HCT116 (cell line): Measurements from ENCODE around the gene WDR33. TPM values are rescaled to one million over a fixed set of nuclear protein-coding genes. Genes with fewer than 3 reads are reported as not detected.

Experiments
- ATAC-seq: fragments of 200-7000 bp; cut with Tn5 transposase; 2 replicates; pipeline ENCODE4 v1.9.1; 2020; ENCODE audit warnings: mild to moderate bottlenecking, moderate library complexity
- BruUV-seq: library from RNA; stranded (reverse); fragments of 400-500 nt; replicated peaks from 2 replicates; lab custom pipeline; 2021; lab: Mats Ljungman, UMichigan
- CTCF ChIA-PET: fragments of 300-600 bp; sonication (Branson Sonifier 250); formaldehyde crosslinking; loops from one replicate; lab custom pipeline; 2021; ENCODE audit warnings: antibody characterized with exemption; lab: Charles Lee
- POLR2A ChIA-PET: fragments of 300-600, 350-600 bp; sonication (Branson Sonifier 250); formaldehyde crosslinking; loops from one replicate; lab custom pipeline; 2021; ENCODE audit warnings: antibody characterized with exemption; lab: Charles Lee
- RAD21 ChIA-PET, 2 experiments: fragments of 300-600 bp; sonication (Branson Sonifier 250); formaldehyde crosslinking; loops; one replicate each; lab custom pipeline; 2023; ENCODE audit warnings: low total read pairs in 2 of 2; ENCODE audit not compliant: uncharacterized antibody in 2 of 2, unreplicated experiment in 2 of 2, low non-redundant PET in 1 of 2; lab: Charles Lee
- DNase-seq: peaks from one replicate; pipeline ENCODE4 v3.0.0-alpha.2; 2010; ENCODE audit warnings: low read depth, low spot score
- H2AFZ ChIP-seq: fragments of 200-600 bp; shearing (Covaris generic), sonication (generic); 2 replicates; pipeline ENCODE4 v1.6.1; 2017; ENCODE audit warnings: low read depth, mixed run types, mixed read lengths, antibody characterized with exemption, low read length; ENCODE audit not compliant: poor library complexity, severe bottlenecking
- H3K27ac ChIP-seq: 2 replicates; pipeline ENCODE4 v1.5.1; 2012; ENCODE audit warnings: low read depth, low read length
- H3K27me3 ChIP-seq: fragments of 200-600 bp; sonication (generic); 2 replicates; pipeline ENCODE4 v1.6.1; 2016; ENCODE audit warnings: mixed run types, low read length, mixed read lengths; ENCODE audit not compliant: insufficient read depth
- H3K36me3 ChIP-seq, 2 experiments: fragments of 200-500 bp in 1 of 2; fragments of 200-600 bp in 1 of 2; sonication (Bioruptor generic) in 1 of 2; sonication (generic) in 1 of 2; 2 replicates each; pipeline versions ENCODE4 v1.5.1 to v1.6.1; 2014 to 2016; ENCODE audit warnings: low read length in 2 of 2, inconsistent platforms in 1 of 2, mixed read lengths in 1 of 2, mixed run types in 1 of 2; ENCODE audit not compliant: insufficient read depth in 2 of 2, control insufficient read depth in 1 of 2
- H3K4me1 ChIP-seq, 2 experiments: fragments of 200-600 bp in 1 of 2; sonication (generic) in 1 of 2; 2 replicates each; pipeline versions ENCODE4 v1.5.1 to v1.6.1; 2012 to 2017; ENCODE audit warnings: low read length in 2 of 2, inconsistent platforms in 1 of 2, mild to moderate bottlenecking in 1 of 2, mixed read lengths in 1 of 2, mixed run types in 1 of 2, moderate library complexity in 1 of 2; ENCODE audit not compliant: insufficient read depth in 2 of 2, control insufficient read depth in 1 of 2
- H3K4me2 ChIP-seq: fragments of 200-600 bp; sonication (generic); 2 replicates; pipeline ENCODE4 v1.6.1; 2017; ENCODE audit warnings: mixed run types, low read length, mixed read lengths
- H3K4me3 ChIP-seq, 2 experiments: fragments of 200-600 bp in 1 of 2; sonication (generic) in 1 of 2; replicated peaks in 1 of 2; 2 replicates each; pipeline ENCODE4 v1.5.1; 2011 to 2016; ENCODE audit warnings: low read length in 2 of 2, control low read depth in 1 of 2, low read depth in 1 of 2, mild to moderate bottlenecking in 1 of 2, mixed read lengths in 1 of 2, mixed run types in 1 of 2
- H3K79me2 ChIP-seq: fragments of 200-600 bp; sonication (generic); 2 replicates; pipeline ENCODE4 v1.6.1; 2017; ENCODE audit warnings: mild to moderate bottlenecking, mixed run types, low read length, moderate library complexity, mixed read lengths; ENCODE audit not compliant: insufficient read depth
- H3K9ac ChIP-seq: fragments of 200-600 bp; sonication (generic); 2 replicates; pipeline ENCODE4 v1.6.1; 2016; ENCODE audit warnings: low read length, mixed read lengths
- H3K9me2 ChIP-seq: fragments of 200-600 bp; sonication (generic), shearing (Covaris generic); 2 replicates; pipeline ENCODE4 v1.6.1; 2017; ENCODE audit warnings: mixed run types, mild to moderate bottlenecking, moderate library complexity; ENCODE audit not compliant: insufficient read depth
- H3K9me3 ChIP-seq, 2 experiments: fragments of 200-500 bp in 1 of 2; fragments of 200-600 bp in 1 of 2; sonication (Bioruptor generic) in 1 of 2; sonication (generic) in 1 of 2; 2 replicates each; pipeline ENCODE4 v1.6.1; 2014 to 2017; ENCODE audit warnings: low read length in 2 of 2, mixed read lengths in 2 of 2, inconsistent platforms in 1 of 2, low read depth in 1 of 2, mild to moderate bottlenecking in 1 of 2, mixed run types in 1 of 2, moderate library complexity in 1 of 2; ENCODE audit not compliant: control insufficient read depth in 1 of 2, insufficient read depth in 1 of 2
- H4K20me1 ChIP-seq: fragments of 200-600 bp; sonication (generic), shearing (Covaris generic); 2 replicates; pipeline ENCODE4 v1.6.1; 2017; ENCODE audit warnings: mixed run types, mild to moderate bottlenecking, moderate library complexity; ENCODE audit not compliant: insufficient read depth
- CBX3 ChIP-seq: IDR thresholded peaks from 2 replicates; pipeline ENCODE4 v1.6.1; 2012; ENCODE audit warnings: low read depth
- CEBPB ChIP-seq: IDR thresholded peaks from 2 replicates; pipeline ENCODE4 v1.6.1; 2012; ENCODE audit warnings: low read depth
- EGR1 ChIP-seq: IDR thresholded peaks from 2 replicates; pipeline ENCODE4 v1.6.1; 2012; ENCODE audit warnings: low read depth
- EZH2 ChIP-seq: fragments of 200-600 bp; sonication (generic); IDR thresholded peaks from 2 replicates; pipeline ENCODE4 v1.6.1; 2017; ENCODE audit warnings: antibody characterized with exemption, mixed run types
- FOSL1 ChIP-seq: IDR thresholded peaks from 2 replicates; pipeline ENCODE4 v1.6.1; 2012; ENCODE audit warnings: low read depth
- JUND ChIP-seq: IDR thresholded peaks from 2 replicates; pipeline ENCODE4 v1.6.1; 2012
- POLR2A ChIP-seq: IDR thresholded peaks from 2 replicates; pipeline ENCODE4 v1.7.0; 2011; ENCODE audit warnings: borderline replicate concordance; ENCODE audit not compliant: insufficient read depth, insufficient read length; ENCODE audit errors: extremely low read depth
- POLR2AphosphoS5 ChIP-seq: IDR thresholded peaks from 2 replicates; pipeline ENCODE4 v1.6.1; 2011; ENCODE audit warnings: mild to moderate bottlenecking, low read depth, low read length, moderate library complexity
- RAD21 ChIP-seq: IDR thresholded peaks from 2 replicates; pipeline ENCODE4 v1.6.1; 2012; ENCODE audit warnings: low read depth, mild to moderate bottlenecking
- SIN3A ChIP-seq: IDR thresholded peaks from 2 replicates; pipeline ENCODE4 v1.6.1; 2012; ENCODE audit warnings: low read depth
- SRF ChIP-seq: IDR thresholded peaks from 2 replicates; pipeline ENCODE4 v1.6.1; 2012; ENCODE audit warnings: low read depth
- TCF7L2 ChIP-seq: IDR thresholded peaks from 2 replicates; pipeline ENCODE4 v1.7.0; 2011; ENCODE audit warnings: borderline replicate concordance, inconsistent platforms; ENCODE audit not compliant: insufficient read depth, insufficient read length; ENCODE audit errors: extremely low read depth
- YY1 ChIP-seq: IDR thresholded peaks from 2 replicates; pipeline ENCODE4 v1.6.1; 2011; ENCODE audit warnings: low read length, low read depth, moderate library complexity, mild to moderate bottlenecking; ENCODE audit not compliant: insufficient replicate concordance; ENCODE audit errors: extremely low read depth
- ZFX ChIP-seq: fragments of 450-650 bp; IDR thresholded peaks from 2 replicates; pipeline ENCODE4 v1.6.1; 2017
- ZNF274 ChIP-seq: fragments of 200-500 bp; sonication (Bioruptor generic); IDR thresholded peaks from 2 replicates; pipeline ENCODE4 v1.6.1; 2014; ENCODE audit warnings: mild to moderate bottlenecking, low read depth, low read length, inconsistent platforms
- intact Hi-C: fragments of 100-400 bp; cut with micrococcal nuclease; formaldehyde crosslinking; loops from 2 replicates; pipeline ENCODE4 v1.10.0; 2022
- total RNA-seq: library from RNA; stranded (reverse); gene quantifications from one replicate; pipeline ENCODE4 v1.2.1, GENCODE V29; 2021; ENCODE audit not compliant: unreplicated experiment

Gene WDR33
- total RNA-seq, 1 experiment from 2014 or later: 52.5 TPM

DNA sequence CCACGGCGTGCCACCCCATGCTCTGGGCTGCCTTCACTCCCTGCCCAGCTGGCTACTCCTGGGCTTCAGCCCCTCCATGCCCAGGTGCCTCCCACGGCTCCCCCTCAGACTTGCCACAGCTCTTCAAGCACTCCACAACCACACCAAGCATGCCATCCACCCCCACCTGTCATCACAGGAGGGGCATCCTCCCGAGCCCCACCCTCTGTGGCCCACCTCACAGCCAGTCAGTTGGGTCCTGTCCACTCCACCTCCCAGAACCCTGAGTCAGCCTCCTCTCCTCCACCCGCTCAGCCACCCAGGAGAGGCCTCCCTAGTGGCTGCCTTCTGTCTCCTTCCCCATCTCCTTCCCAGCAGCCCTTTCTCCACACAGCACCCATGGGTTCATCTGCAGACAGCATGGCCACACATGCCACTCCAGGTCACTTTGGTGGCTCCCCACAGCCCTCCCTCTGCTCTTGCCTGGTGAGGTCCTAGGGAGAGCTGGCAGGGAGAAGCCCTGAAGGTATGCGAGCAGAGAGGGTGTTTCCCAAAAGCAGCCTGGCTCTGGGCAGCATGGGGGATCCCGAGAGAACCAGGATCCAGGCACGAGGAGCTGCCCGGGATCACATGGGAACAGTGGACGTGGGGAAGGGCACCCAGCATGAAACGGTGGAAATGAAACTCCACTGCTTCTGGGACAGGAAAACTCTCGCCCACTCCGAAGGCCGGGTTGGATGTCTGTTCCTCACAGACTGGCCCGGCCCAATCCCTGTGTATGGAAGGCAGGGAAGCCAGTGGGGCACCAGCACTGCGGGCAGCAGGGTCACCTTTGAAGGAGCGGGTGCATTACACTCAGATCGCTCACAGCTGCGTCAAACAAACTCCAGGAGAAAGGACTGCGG is 138.4 kb downstream of the WDR33 start:
- Histone ChIP-seq H4K20me1 (no peaks in the 10 kb centered on the region), H2AFZ (no peak overlapping the region), H3K36me3 (no peaks in the 10 kb centered on the region), H3K27me3 (peaks cover 7% of the 10 kb centered on the region; the same call in 1 of the 2 replicates), H3K79me2 (no peaks in the 10 kb centered on the region), H3K4me2 (no peak overlapping the region), H3K4me1 (peaks cover 0 to 15% of the 10 kb centered on the region in 2 experiments; a peak in 2 of 4 replicates), H3K4me3 (no peak overlapping the region), H3K9me2 (no peaks in the 10 kb centered on the region), H3K27ac (no peak overlapping the region), H3K9me3 (no peaks in the 10 kb centered on the region), H3K9ac (no peak overlapping the region)
- ATAC-seq (no peak), DNase-seq (no peak)
- BruUV-seq: no TSS peak
- intact Hi-C loops: loop anchor here (10.0 kb wide), 1 partner anchor 478 kb away; no protein-coding TSS in a partner anchor
- ChIA-PET RAD21 (no interaction called here), POLR2A (no interaction called here), CTCF (interaction anchor here (1.3 kb wide), 1 partner anchor 23 kb away, joined by 3 read pairs; no protein-coding TSS in a partner anchor)
- TF ChIP-seq ZNF274 (no peak), POLR2AphosphoS5 (no peak), POLR2A (no peak), EGR1 (no peak), ZFX (no peak), SRF (no peak), CBX3 (no peak), YY1 (no peak), SIN3A (no peak), RAD21 (no peak), EZH2 (no peak), JUND (no peak), TCF7L2 (no peak), FOSL1 (no peak), CEBPB (no peak)
